CD4-positive, alpha-beta T cell treated with Interferon alpha-2 for 1 hour (primary cell): ENCODE measurements around the gene SDK1.

Experiments used
- DNase-seq, 2 donors: peaks; one replicate each; pipeline ENCODE4 v3.0.0-alpha.2; 2020 to 2022

Gene SDK1

GRCh38 chr7:3594901-3595300 lies 293.8 kb downstream of the SDK1 start:
- no peak for DNase-seq

GRCh38 chr7:3598854-3599253 lies 297.8 kb downstream of the SDK1 start:
- DNase-seq = no peak

- no peak for DNase-seq
Measured at GRCh38 chr7:3605222-3605621, 304.2 kb downstream of the SDK1 start.

- no peak for DNase-seq
Measured at GRCh38 chr7:3606436-3606835, 305.4 kb downstream of the SDK1 start.

- DNase-seq = no peak
Measured at GRCh38 chr7:3607847-3608246, 306.8 kb downstream of the SDK1 start.

- DNase-seq = no peak
Measured at GRCh38 chr7:3616306-3616705, 315.3 kb downstream of the SDK1 start.

GRCh38 chr7:3630081-3630480 lies 329.0 kb downstream of the SDK1 start:
- no peak for DNase-seq

GRCh38 chr7:3634396-3634795 lies 333.3 kb downstream of the SDK1 start:
- no peak for DNase-seq

- DNase-seq = no peak
Measured at GRCh38 chr7:3636131-3636860, 335.2 kb downstream of the SDK1 start.

GRCh38 chr7:3639253-3639652 lies 338.2 kb downstream of the SDK1 start:
- DNase-seq = no peak

GRCh38 chr7:3641582-3641981 lies 340.5 kb downstream of the SDK1 start:
- DNase-seq = no peak

GRCh38 chr7:3643091-3643490 lies 342.0 kb downstream of the SDK1 start:
- no peak for DNase-seq

- DNase-seq = no peak
Measured at GRCh38 chr7:3648276-3648675, 347.2 kb downstream of the SDK1 start.

- DNase-seq = no peak
Measured at GRCh38 chr7:3649250-3649649, 348.2 kb downstream of the SDK1 start.

- DNase-seq = no peak
Measured at GRCh38 chr7:3649678-3650440, 348.8 kb downstream of the SDK1 start.

GRCh38 chr7:3650844-3651243 lies 349.8 kb downstream of the SDK1 start:
- DNase-seq = no peak

GRCh38 chr7:3655635-3656034 lies 354.6 kb downstream of the SDK1 start:
- no peak for DNase-seq

- DNase-seq = no peak
Measured at GRCh38 chr7:3657206-3657605, 356.2 kb downstream of the SDK1 start.

GRCh38 chr7:3668743-3669142 lies 367.7 kb downstream of the SDK1 start:
- no peak for DNase-seq

GRCh38 chr7:3670898-3671297 lies 369.8 kb downstream of the SDK1 start:
- DNase-seq = no peak

GRCh38 chr7:3673524-3673923 lies 372.5 kb downstream of the SDK1 start:
- peak; percentile 4 to 57 for DNase-seq

- no peak for DNase-seq
Measured at GRCh38 chr7:3678314-3678810, 377.3 kb downstream of the SDK1 start.

- no peak for DNase-seq
Measured at GRCh38 chr7:3682028-3682710, 381.1 kb downstream of the SDK1 start.
